Activated CD8-positive, alpha-beta memory T cell treated with anti-CD3 and anti-CD28 coated beads, Interleukin-2, amount 10 ng/mL, durations not matched to agents 7 days and 5 days (primary cell): ENCODE data around the gene PRLH. TPM values are rescaled to one million over a fixed set of nuclear protein-coding genes. Genes with fewer than 3 reads are reported as not detected.

ENCODE experiments used
- ATAC-seq: fragments of 150-1000 bp; cut with Tn5 transposase; one replicate; pipeline ENCODE4 v1.10.0; 2021; ENCODE audit warnings: moderate library complexity
- CTCF ChIA-PET: fragments of 350-600 bp; sonication (Branson Sonifier 250); formaldehyde crosslinking; loops from one replicate; lab custom pipeline; 2021; ENCODE audit warnings: antibody characterized with exemption; lab: Charles Lee
- DNase-seq: peaks from one replicate; pipeline ENCODE4 v3.0.0-alpha.2; 2020
- H3K27ac Mint-ChIP-seq: one replicate; pipeline ENCODE4 v1.8.0; 2021; ENCODE audit warnings: mild to moderate bottlenecking, mixed read lengths
- H3K27me3 Mint-ChIP-seq: one replicate; pipeline ENCODE4 v1.8.0; 2021; ENCODE audit warnings: mixed read lengths
- H3K36me3 Mint-ChIP-seq: one replicate; pipeline ENCODE4 v1.8.0; 2021; ENCODE audit warnings: mild to moderate bottlenecking, mixed read lengths
- H3K4me1 Mint-ChIP-seq: one replicate; pipeline ENCODE4 v1.8.0; 2021; ENCODE audit warnings: mixed read lengths
- H3K4me3 Mint-ChIP-seq: one replicate; pipeline ENCODE4 v1.8.0; 2021; ENCODE audit warnings: mild to moderate bottlenecking, moderate library complexity, mixed read lengths
- H3K9me3 Mint-ChIP-seq: one replicate; pipeline ENCODE4 v1.8.0; 2022; ENCODE audit warnings: low read depth, mixed read lengths
- total RNA-seq, 2 experiments: library from RNA; stranded (reverse); gene quantifications; one replicate each; pipeline ENCODE4 v1.2.3, GENCODE V29; 2021

The PRLH gene
- total RNA-seq = not detected

DNA sequence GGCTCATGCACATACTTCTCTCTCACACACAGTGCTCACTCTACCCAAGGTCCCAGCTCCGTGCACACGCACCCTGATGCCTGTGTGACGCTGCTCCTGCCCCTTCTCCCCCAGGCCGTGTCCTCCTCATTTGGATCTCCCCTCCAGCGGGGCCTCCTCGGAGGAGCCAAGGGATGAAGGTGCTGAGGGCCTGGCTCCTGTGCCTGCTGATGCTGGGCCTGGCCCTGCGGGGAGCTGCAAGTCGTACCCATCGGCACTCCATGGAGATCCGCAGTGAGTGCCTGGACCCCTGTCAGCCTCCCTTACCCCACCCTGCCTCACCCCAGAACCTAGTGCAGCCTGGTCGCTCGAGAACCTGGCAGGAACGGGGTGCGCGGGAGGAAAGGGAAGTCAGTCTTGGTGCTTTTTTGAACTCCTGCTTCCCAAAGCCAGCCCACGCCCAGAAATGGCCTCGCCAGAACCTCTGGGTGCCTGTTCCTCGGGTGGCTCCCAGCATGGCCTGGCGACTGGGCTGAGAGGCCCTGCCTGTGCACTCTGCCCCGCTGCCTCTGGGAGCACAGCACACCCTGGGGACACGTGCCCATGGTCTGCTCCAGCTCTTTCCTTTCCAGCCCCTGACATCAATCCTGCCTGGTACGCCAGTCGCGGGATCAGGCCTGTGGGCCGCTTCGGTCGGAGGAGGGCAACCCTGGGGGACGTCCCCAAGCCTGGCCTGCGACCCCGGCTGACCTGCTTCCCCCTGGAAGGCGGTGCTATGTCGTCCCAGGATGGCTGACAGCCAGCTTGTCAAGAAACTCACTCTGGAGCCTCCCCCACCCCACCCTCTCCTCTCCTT, at the start of gene PRLH:
PRLH (plus strand) TSS at position 174 of the 835 bp plus-strand sequence; CDS start at position 174, 0 bp downstream.
- Mint-ChIP-seq H3K4me1 (no peaks in the 10 kb centered on the region), H3K4me3 (no peak within 1 kb of the TSS), H3K27me3 (peaks cover 10% of the 10 kb centered on the region), H3K27ac (no peak within 1 kb of the TSS), H3K9me3 (no peaks in the 10 kb centered on the region), H3K36me3 (no peaks in the 10 kb centered on the region)
- CTCF ChIA-PET = interaction anchor here (2.2 kb wide), 1 partner anchor 54 kb away, joined by 8 read pairs; no protein-coding TSS in a partner anchor
- ATAC-seq (no peak), DNase-seq (no peak)

DNA sequence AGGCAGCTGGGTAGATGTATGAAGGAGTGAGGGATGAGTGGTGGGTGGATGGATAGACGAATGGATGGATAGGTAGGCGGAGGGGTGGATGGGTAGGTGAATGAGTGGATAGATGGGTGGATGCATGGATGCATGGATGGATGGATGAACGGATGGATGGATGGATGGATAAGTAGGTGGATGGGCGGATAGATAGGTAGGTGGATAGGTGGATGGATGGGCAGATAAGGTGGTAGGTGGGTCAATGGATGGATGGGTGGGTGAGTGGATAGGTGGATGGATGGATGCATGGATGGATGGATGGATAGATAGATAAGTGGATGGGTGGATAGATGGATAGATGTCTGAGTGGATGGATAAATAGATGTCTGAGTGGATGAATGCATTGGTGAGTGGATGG, 49.2 kb upstream of the PRLH start:
- Mint-ChIP-seq H3K4me1 (no peaks in the 10 kb centered on the region), H3K27ac (no peak overlapping the region), H3K27me3 (no peaks in the 10 kb centered on the region), H3K4me3 (no peak overlapping the region), H3K36me3 (no peaks in the 10 kb centered on the region), H3K9me3 (no peaks in the 10 kb centered on the region)
- CTCF ChIA-PET = interaction anchor here (6.6 kb wide), 1 partner anchor 55 kb away, joined by 127 read pairs; no protein-coding TSS in a partner anchor
- ATAC-seq = no peak
- no peak for DNase-seq

DNA sequence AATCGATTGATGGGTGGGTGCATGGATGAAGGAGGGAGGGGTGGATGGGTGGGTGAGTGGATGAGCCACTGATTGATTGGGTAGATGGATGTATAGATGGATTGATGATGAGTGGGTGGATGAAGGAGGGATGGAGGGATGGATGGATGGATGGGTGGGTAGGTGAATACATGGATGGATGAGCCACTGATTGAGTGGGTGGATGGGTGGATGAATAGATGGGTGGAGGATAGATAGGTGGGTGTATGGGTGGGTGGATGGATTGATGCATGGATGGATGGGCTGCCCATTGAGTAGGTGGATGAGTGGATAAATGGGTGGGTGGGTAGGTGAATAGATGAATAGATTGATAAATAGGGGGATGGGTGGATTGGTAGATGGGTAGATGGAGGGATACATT, 48.4 kb upstream of the PRLH start:
- ATAC-seq = no peak
- CTCF ChIA-PET = interaction anchor here (6.6 kb wide), 1 partner anchor 54 kb away, joined by 127 read pairs; no protein-coding TSS in a partner anchor
- no peak overlapping the region for H3K27ac Mint-ChIP-seq
- H3K36me3 Mint-ChIP-seq = no peaks in the 10 kb centered on the region
- no peak overlapping the region for H3K4me3 Mint-ChIP-seq
- no peaks in the 10 kb centered on the region for H3K27me3 Mint-ChIP-seq
- no peak for DNase-seq
- no peaks in the 10 kb centered on the region for H3K4me1 Mint-ChIP-seq
- H3K9me3 Mint-ChIP-seq = no peaks in the 10 kb centered on the region

- H3K4me3 Mint-ChIP-seq = no peak overlapping the region
- H3K9me3 Mint-ChIP-seq = no peaks in the 10 kb centered on the region
- no peak for DNase-seq
- H3K27me3 Mint-ChIP-seq = no peaks in the 10 kb centered on the region
- H3K4me1 Mint-ChIP-seq = no peaks in the 10 kb centered on the region
- no peak for ATAC-seq
- CTCF ChIA-PET = interaction anchor here (1.9 to 2.1 kb wide), 2 partner anchors 7 to 52 kb away, joined by 7 read pairs; no protein-coding TSS in a partner anchor
- H3K36me3 Mint-ChIP-seq = no peaks in the 10 kb centered on the region
- no peak overlapping the region for H3K27ac Mint-ChIP-seq
These were observed 46.7 kb upstream of the PRLH start for GRCh38 chr2:237519506-237520245.

DNA sequence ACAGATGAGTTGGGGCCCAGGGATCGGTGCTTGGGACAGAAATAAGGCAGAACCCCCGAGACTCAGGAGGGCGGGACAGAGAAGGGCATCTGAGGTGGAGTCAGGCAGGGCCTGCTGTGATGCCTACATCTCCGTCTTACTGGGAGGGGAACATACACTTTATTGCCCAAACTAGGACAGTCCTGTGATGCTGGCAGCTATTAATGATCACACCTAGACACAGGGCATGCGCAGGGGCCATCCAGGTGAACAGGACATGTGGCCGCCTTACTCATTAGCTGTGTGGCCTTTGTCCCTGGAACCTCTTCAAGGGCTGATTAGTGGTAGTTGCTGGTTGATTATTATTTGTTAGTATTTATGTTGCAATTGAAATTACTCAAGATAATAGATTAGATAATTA, 46.1 kb upstream of the PRLH start:
- Mint-ChIP-seq H3K4me3 (no peak overlapping the region), H3K4me1 (no peaks in the 10 kb centered on the region), H3K36me3 (no peaks in the 10 kb centered on the region), H3K9me3 (no peaks in the 10 kb centered on the region), H3K27me3 (no peaks in the 10 kb centered on the region), H3K27ac (no peak overlapping the region)
- CTCF ChIA-PET = interaction anchor here (1.4 to 2.1 kb wide), 3 partner anchors 8 to 52 kb away, joined by 4 to 7 read pairs (median 7); no protein-coding TSS in a partner anchor
- no peak for DNase-seq
- no peak for ATAC-seq

DNA sequence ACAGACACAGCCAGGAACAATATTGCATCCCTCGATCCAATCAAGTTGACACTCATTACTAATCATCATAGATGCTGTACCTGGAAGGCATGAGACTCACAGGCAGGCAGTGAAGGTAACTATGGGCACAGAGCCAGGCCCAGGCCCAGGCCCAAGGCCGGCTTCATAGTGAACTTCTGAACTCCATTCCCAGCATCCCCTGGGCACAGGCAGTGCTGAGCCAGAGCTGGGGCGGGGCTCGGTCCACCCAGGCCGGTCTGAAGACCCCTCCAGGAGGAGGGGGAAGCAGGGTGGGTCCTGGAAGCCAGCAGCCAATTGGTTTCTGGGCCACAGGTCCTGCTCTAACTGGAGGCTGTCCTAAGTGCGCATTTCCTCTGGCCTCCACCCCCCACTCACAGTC, 41.7 kb upstream of the PRLH start:
- CTCF ChIA-PET = interaction anchor here (1.0 kb wide), 1 partner anchor 12 kb away, joined by 3 read pairs; no protein-coding TSS in a partner anchor
- ATAC-seq = no peak

GRCh38 chr2:237525559-237526157, 40.7 kb upstream of the PRLH start:
- Mint-ChIP-seq H3K27me3 (no peaks in the 10 kb centered on the region), H3K9me3 (no peaks in the 10 kb centered on the region), H3K36me3 (no peaks in the 10 kb centered on the region), H3K4me1 (no peaks in the 10 kb centered on the region), H3K4me3 (no peak overlapping the region), H3K27ac (no peak overlapping the region)
- DNase-seq (no peak), ATAC-seq (no peak)
- CTCF ChIA-PET = interaction anchor here (0.8 kb wide), 1 partner anchor 46 kb away, joined by 3 read pairs; no protein-coding TSS in a partner anchor

More for the DNA sequence above, 41.7 kb upstream of the PRLH start:
- no peaks in the 10 kb centered on the region for H3K4me1 Mint-ChIP-seq
- DNase-seq = no peak
- H3K27me3 Mint-ChIP-seq = no peaks in the 10 kb centered on the region
- no peaks in the 10 kb centered on the region for H3K9me3 Mint-ChIP-seq
- no peaks in the 10 kb centered on the region for H3K36me3 Mint-ChIP-seq
- no peak overlapping the region for H3K4me3 Mint-ChIP-seq
- no peak overlapping the region for H3K27ac Mint-ChIP-seq

- peaks cover 2% of the 10 kb centered on the region for H3K4me1 Mint-ChIP-seq
- no peaks in the 10 kb centered on the region for H3K27me3 Mint-ChIP-seq
- no peak for ATAC-seq
- H3K27ac Mint-ChIP-seq = no peak overlapping the region
- H3K9me3 Mint-ChIP-seq = no peaks in the 10 kb centered on the region
- no peaks in the 10 kb centered on the region for H3K36me3 Mint-ChIP-seq
- DNase-seq = no peak
- H3K4me3 Mint-ChIP-seq = no peak overlapping the region
- CTCF ChIA-PET = no interaction called here
These were observed 39.1 kb upstream of the PRLH start for GRCh38 chr2:237527233-237527632.

DNA sequence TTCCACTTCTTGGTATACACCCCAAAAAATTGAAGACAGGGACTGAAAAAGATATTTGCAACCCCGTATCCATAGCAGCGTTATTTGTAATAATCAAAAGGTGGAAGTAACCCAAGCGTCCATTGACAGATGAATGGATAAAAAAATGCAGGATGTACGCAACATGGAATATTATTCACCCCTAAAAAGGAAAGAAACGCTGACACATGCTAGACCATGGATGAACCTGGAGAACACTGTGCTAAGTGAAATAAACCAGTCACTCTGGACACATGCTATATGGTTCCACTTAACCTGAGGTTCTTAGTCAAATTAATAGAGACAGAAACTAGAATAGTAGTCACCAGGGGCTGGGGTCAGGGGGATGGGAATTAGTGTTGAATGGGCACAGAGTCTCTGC, 38.6 kb upstream of the PRLH start:
- Mint-ChIP-seq H3K4me3 (no peak overlapping the region), H3K9me3 (no peaks in the 10 kb centered on the region), H3K4me1 (peaks cover 2% of the 10 kb centered on the region), H3K27me3 (no peaks in the 10 kb centered on the region), H3K36me3 (no peaks in the 10 kb centered on the region), H3K27ac (no peak overlapping the region)
- CTCF ChIA-PET = no interaction called here
- ATAC-seq (no peak), DNase-seq (no peak)

- Mint-ChIP-seq H3K27ac (no peak overlapping the region), H3K9me3 (no peaks in the 10 kb centered on the region), H3K4me3 (no peak overlapping the region), H3K36me3 (no peaks in the 10 kb centered on the region), H3K4me1 (peaks cover 2% of the 10 kb centered on the region), H3K27me3 (no peaks in the 10 kb centered on the region)
- ATAC-seq = no peak
- no peak for DNase-seq
- CTCF ChIA-PET = no interaction called here
These were observed 36.6 kb upstream of the PRLH start for GRCh38 chr2:237529452-237530402.

DNA sequence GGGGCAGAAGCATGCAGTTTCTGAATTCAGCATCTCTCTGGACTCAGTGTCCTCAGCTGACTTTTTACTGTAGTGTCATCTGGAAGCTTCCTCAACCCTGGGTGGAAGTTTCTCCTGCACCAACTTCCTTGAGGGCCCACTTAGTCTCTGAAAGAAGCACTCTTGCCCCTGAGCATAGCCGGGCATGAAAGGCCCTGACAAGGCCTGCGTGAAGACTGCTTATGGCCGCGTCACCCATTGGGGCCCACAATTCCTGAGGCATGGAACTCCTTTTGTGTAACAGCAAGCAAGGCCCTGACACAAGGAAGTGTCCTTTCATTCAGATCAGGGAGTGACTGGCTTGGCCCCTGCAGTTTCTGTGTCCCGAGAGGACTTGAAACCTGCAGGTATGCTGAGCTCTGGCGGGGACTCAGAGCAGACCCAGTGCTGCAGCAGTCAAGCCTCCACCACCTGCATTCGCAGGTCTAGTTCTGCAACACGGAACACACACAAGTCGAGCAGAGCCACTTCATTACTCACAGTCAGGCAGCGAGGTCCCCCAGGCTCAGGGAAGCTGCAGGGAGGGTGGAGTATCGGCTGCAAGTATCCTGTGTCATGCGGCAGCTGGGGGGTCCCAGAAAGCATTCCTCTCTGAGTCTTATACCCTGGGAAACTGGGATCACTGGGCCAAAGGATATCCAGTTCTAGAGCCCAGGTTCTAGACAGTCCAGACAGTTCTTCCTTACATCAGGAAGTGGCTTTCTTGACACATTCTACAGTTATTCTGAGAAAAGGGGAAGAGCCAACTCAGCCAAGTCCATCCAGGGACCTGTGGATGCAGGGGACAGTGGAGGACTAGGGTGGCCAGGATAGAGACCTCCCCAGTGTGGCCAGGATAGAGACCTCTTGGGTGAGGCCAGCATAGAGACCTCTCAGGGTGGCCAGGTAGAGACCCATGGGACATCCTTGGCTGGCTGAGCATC, 35.6 kb upstream of the PRLH start:
- no peak for DNase-seq
- no peak for ATAC-seq
- CTCF ChIA-PET = interaction anchor here (0.9 kb wide), 1 partner anchor 41 kb away, joined by 3 read pairs; no protein-coding TSS in a partner anchor
- H3K27me3 Mint-ChIP-seq = no peaks in the 10 kb centered on the region
- no peak overlapping the region for H3K27ac Mint-ChIP-seq
- no peaks in the 10 kb centered on the region for H3K36me3 Mint-ChIP-seq
- H3K4me3 Mint-ChIP-seq = no peak overlapping the region
- peaks cover 2% of the 10 kb centered on the region for H3K4me1 Mint-ChIP-seq
- H3K9me3 Mint-ChIP-seq = no peaks in the 10 kb centered on the region
